ENCODE results near the gene KCTD10.

- TF ChIP-seq SIN3A (IDR thresholded peaks at IDR 0.05; ENCODE audit: borderline replicate concordance, insufficient read depth, low read length) (no peak), REST (IDR thresholded peaks at IDR 0.05; ENCODE audit: insufficient read depth in 1 of 2, low read depth in 2 of 2, low read length in 2 of 2) (no peak), POLR2AphosphoS5 (IDR thresholded peaks at IDR 0.05; ENCODE audit: low read depth, low read length) (no peak)
Observed at GRCh38 chr12:109446869-109447268, 30.2 kb downstream of the KCTD10 start.

All from PFSK-1 (cell line).